Liver (tissue), 3 donors: ENCODE results near the gene UGCG.
"Not testable (repeated sequence)": the region's sequence is repeated elsewhere in the genome, so short reads cannot be mapped to it uniquely, and the experiment has no call there.

Experiments
- EGR1 ChIP-seq, 2 donors: IDR thresholded peaks; 2 replicates each; pipeline ENCODE4 v1.6.1; 2016 to 2018; ENCODE audit warnings: antibody characterized with exemption in 2 of 2, low read depth in 2 of 2
- HNF4G ChIP-seq: IDR thresholded peaks from 2 replicates; pipeline ENCODE4 v1.6.1; 2016; ENCODE audit warnings: antibody characterized with exemption
- JUND ChIP-seq, 2 donors: IDR thresholded peaks; 2 replicates each; pipeline ENCODE4 v1.6.1; 2016; ENCODE audit warnings: antibody characterized with exemption in 2 of 2
- NR2F2 ChIP-seq: IDR thresholded peaks from 2 replicates; pipeline ENCODE4 v1.6.1; 2016; ENCODE audit warnings: antibody characterized with exemption
- RAD21 ChIP-seq, 2 donors: IDR thresholded peaks; 2 replicates each; pipeline ENCODE4 v1.6.1; 2016; ENCODE audit warnings: antibody characterized with exemption in 2 of 2, mild to moderate bottlenecking in 2 of 2
- SP1 ChIP-seq: IDR thresholded peaks from 2 replicates; pipeline ENCODE4 v1.6.1; 2018; ENCODE audit warnings: antibody characterized with exemption, mild to moderate bottlenecking
- TAF1 ChIP-seq: conservative IDR thresholded peaks from 2 replicates; pipeline ENCODE4 v1.6.1; 2016; ENCODE audit warnings: antibody characterized with exemption, mild to moderate bottlenecking
- YY1 ChIP-seq: IDR thresholded peaks from 2 replicates; pipeline ENCODE4 v1.6.1; 2016; ENCODE audit warnings: antibody characterized with exemption, mild to moderate bottlenecking
- TF ChIP-seq, protein P1 (sequence below): fragments of 150-350 bp; IDR thresholded peaks from 2 replicates; pipeline ENCODE4 v1.5.1; 2017; ENCODE audit warnings: improper control_type of control experiment, low read depth, low read length; ENCODE audit not compliant: missing input control
- TF ChIP-seq, protein P2 (sequence below): IDR thresholded peaks from 2 replicates; pipeline ENCODE4 v1.6.1; 2016; ENCODE audit warnings: antibody characterized with exemption, mild to moderate bottlenecking
- TF ChIP-seq, protein P3 (sequence below): IDR thresholded peaks from 2 replicates; pipeline ENCODE4 v1.6.1; 2016; ENCODE audit warnings: antibody characterized with exemption
- TF ChIP-seq, protein P4 (sequence below): IDR thresholded peaks from 2 replicates; pipeline ENCODE4 v1.6.1; 2016; ENCODE audit warnings: antibody characterized with exemption
- TF ChIP-seq, protein P5 (sequence below): IDR thresholded peaks from 2 replicates; pipeline ENCODE4 v1.6.1; 2016; ENCODE audit warnings: antibody characterized with exemption
- donor health status: healthy.
- donor health status: healthy.

DNA sequence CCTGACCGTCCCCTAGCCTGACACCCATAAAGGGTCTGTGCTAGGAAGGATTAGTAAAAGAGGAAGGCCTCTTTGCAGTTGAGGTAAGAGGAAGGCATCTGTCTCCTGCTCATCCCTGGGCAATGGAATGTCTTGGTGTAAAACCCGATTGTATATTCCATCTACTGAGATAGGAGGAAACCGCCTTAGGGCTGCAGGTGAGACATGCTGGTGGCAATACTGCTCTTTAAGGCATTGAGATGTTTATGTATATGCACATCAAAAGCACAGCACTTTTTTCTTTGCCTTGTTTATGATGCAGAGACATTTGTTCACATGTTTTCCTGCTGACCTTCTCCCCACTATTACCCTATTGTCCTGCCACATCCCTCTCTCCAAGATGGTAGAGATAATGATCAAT, 20.9 kb upstream of the UGCG start:
- TF ChIP-seq, protein P1, sequence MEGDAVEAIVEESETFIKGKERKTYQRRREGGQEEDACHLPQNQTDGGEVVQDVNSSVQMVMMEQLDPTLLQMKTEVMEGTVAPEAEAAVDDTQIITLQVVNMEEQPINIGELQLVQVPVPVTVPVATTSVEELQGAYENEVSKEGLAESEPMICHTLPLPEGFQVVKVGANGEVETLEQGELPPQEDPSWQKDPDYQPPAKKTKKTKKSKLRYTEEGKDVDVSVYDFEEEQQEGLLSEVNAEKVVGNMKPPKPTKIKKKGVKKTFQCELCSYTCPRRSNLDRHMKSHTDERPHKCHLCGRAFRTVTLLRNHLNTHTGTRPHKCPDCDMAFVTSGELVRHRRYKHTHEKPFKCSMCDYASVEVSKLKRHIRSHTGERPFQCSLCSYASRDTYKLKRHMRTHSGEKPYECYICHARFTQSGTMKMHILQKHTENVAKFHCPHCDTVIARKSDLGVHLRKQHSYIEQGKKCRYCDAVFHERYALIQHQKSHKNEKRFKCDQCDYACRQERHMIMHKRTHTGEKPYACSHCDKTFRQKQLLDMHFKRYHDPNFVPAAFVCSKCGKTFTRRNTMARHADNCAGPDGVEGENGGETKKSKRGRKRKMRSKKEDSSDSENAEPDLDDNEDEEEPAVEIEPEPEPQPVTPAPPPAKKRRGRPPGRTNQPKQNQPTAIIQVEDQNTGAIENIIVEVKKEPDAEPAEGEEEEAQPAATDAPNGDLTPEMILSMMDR = not testable (repeated sequence)
- TF ChIP-seq RAD21 (IDR thresholded peaks at IDR 0.05); YY1; EGR1 (IDR thresholded peaks at IDR 0.05; ENCODE audit: low read depth in 2 of 2); SP1; HNF4G; JUND (IDR thresholded peaks at IDR 0.05); NR2F2; TAF1: not testable (repeated sequence)
- TF ChIP-seq, protein P2, sequence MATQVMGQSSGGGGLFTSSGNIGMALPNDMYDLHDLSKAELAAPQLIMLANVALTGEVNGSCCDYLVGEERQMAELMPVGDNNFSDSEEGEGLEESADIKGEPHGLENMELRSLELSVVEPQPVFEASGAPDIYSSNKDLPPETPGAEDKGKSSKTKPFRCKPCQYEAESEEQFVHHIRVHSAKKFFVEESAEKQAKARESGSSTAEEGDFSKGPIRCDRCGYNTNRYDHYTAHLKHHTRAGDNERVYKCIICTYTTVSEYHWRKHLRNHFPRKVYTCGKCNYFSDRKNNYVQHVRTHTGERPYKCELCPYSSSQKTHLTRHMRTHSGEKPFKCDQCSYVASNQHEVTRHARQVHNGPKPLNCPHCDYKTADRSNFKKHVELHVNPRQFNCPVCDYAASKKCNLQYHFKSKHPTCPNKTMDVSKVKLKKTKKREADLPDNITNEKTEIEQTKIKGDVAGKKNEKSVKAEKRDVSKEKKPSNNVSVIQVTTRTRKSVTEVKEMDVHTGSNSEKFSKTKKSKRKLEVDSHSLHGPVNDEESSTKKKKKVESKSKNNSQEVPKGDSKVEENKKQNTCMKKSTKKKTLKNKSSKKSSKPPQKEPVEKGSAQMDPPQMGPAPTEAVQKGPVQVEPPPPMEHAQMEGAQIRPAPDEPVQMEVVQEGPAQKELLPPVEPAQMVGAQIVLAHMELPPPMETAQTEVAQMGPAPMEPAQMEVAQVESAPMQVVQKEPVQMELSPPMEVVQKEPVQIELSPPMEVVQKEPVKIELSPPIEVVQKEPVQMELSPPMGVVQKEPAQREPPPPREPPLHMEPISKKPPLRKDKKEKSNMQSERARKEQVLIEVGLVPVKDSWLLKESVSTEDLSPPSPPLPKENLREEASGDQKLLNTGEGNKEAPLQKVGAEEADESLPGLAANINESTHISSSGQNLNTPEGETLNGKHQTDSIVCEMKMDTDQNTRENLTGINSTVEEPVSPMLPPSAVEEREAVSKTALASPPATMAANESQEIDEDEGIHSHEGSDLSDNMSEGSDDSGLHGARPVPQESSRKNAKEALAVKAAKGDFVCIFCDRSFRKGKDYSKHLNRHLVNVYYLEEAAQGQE = not testable (repeated sequence)
- TF ChIP-seq, protein P3, sequence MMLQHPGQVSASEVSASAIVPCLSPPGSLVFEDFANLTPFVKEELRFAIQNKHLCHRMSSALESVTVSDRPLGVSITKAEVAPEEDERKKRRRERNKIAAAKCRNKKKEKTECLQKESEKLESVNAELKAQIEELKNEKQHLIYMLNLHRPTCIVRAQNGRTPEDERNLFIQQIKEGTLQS = not testable (repeated sequence)
- TF ChIP-seq, protein P4, sequence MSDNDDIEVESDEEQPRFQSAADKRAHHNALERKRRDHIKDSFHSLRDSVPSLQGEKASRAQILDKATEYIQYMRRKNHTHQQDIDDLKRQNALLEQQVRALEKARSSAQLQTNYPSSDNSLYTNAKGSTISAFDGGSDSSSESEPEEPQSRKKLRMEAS = not testable (repeated sequence)
- TF ChIP-seq, protein P5, sequence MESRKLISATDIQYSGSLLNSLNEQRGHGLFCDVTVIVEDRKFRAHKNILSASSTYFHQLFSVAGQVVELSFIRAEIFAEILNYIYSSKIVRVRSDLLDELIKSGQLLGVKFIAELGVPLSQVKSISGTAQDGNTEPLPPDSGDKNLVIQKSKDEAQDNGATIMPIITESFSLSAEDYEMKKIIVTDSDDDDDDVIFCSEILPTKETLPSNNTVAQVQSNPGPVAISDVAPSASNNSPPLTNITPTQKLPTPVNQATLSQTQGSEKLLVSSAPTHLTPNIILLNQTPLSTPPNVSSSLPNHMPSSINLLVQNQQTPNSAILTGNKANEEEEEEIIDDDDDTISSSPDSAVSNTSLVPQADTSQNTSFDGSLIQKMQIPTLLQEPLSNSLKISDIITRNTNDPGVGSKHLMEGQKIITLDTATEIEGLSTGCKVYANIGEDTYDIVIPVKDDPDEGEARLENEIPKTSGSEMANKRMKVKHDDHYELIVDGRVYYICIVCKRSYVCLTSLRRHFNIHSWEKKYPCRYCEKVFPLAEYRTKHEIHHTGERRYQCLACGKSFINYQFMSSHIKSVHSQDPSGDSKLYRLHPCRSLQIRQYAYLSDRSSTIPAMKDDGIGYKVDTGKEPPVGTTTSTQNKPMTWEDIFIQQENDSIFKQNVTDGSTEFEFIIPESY = not testable (repeated sequence)
